ENCODE results near the gene SORCS3.

SORCS3 gene

GRCh38 chr10:104873161-104873560, 232.1 kb downstream of the SORCS3 start:
- DNase-seq = no peak

- DNase-seq = no peak
These were observed 234.5 kb downstream of the SORCS3 start for GRCh38 chr10:104875561-104875960.

GRCh38 chr10:104880624-104881398, 239.7 kb downstream of the SORCS3 start:
- DNase-seq = no peak

- no peak for DNase-seq
These were observed 240.7 kb downstream of the SORCS3 start for GRCh38 chr10:104881740-104882139.

- DNase-seq = no peak
These were observed 252.0 kb downstream of the SORCS3 start for GRCh38 chr10:104892879-104893617.

GRCh38 chr10:104893701-104894100, 252.6 kb downstream of the SORCS3 start:
- DNase-seq = no peak

- DNase-seq = no peak
These were observed 253.6 kb downstream of the SORCS3 start for GRCh38 chr10:104894681-104895080.

GRCh38 chr10:104895541-104895940, 254.5 kb downstream of the SORCS3 start:
- no peak for DNase-seq

- no peak for DNase-seq
These were observed 254.9 kb downstream of the SORCS3 start for GRCh38 chr10:104895981-104896380.

GRCh38 chr10:104897696-104898095, 256.6 kb downstream of the SORCS3 start:
- no peak for DNase-seq

- no peak for DNase-seq
These were observed 258.7 kb downstream of the SORCS3 start for GRCh38 chr10:104899779-104900178.

GRCh38 chr10:104903433-104903832, 262.3 kb downstream of the SORCS3 start:
- DNase-seq = no peak

- DNase-seq = no peak
These were observed 263.7 kb downstream of the SORCS3 start for GRCh38 chr10:104904753-104905323.

GRCh38 chr10:104906112-104906511, 265.0 kb downstream of the SORCS3 start:
- no peak for DNase-seq

GRCh38 chr10:104907521-104907920, 266.4 kb downstream of the SORCS3 start:
- no peak for DNase-seq

GRCh38 chr10:104908581-104908980, 267.5 kb downstream of the SORCS3 start:
- no peak for DNase-seq

- no peak for DNase-seq
These were observed 269.6 kb downstream of the SORCS3 start for GRCh38 chr10:104910712-104911111.

- no peak for DNase-seq
These were observed 272.3 kb downstream of the SORCS3 start for GRCh38 chr10:104913390-104913789.

GRCh38 chr10:104920476-104920875, 279.4 kb downstream of the SORCS3 start:
- no peak for DNase-seq

- DNase-seq = no peak
These were observed 280.7 kb downstream of the SORCS3 start for GRCh38 chr10:104921763-104922162.

- DNase-seq = no peak
These were observed 281.7 kb downstream of the SORCS3 start for GRCh38 chr10:104922810-104923209.

- no peak for DNase-seq
These were observed 282.4 kb downstream of the SORCS3 start for GRCh38 chr10:104923501-104923900.

GRCh38 chr10:104924101-104924795, 283.2 kb downstream of the SORCS3 start:
- DNase-seq = no peak
